Cardiac fibroblast (primary cell): ENCODE results near the gene AGR3.
A peak's percentile ranks its signal among the peaks of the same experiment; 100 is the strongest.

Source experiments
- DNase-seq, 2 donors: peaks; one replicate each; pipeline versions ENCODE4 v3.0.0 to v3.0.0-alpha.2; 2010; ENCODE audit warnings: low read depth in 2 of 2
- H3K4me3 ChIP-seq, 2 donors: replicated peaks in 1 of 2; 1 replicate in 1 of 2; 2 replicates in 1 of 2; pipeline ENCODE4 v1.5.1; 2011; ENCODE audit warnings: low read depth in 2 of 2, low read length in 2 of 2, mild to moderate bottlenecking in 2 of 2, moderate library complexity in 1 of 2
- CTCF ChIP-seq: IDR thresholded peaks from one replicate; pipeline ENCODE4 v1.5.1; 2011; ENCODE audit warnings: low read depth, mild to moderate bottlenecking, low read length, inconsistent platforms

The AGR3 gene

GRCh38 chr7:16849296-16850148, 32.3 kb downstream of the AGR3 start:
- no peak for DNase-seq
- no peak for TF ChIP-seq CTCF
- no peak overlapping the region for H3K4me3 ChIP-seq

GRCh38 chr7:16847381-16847860, 34.4 kb downstream of the AGR3 start:
- DNase-seq, result peak; percentile 5 to 12
- no peak overlapping the region for H3K4me3 ChIP-seq
- no peak for TF ChIP-seq CTCF

GRCh38 chr7:16846601-16847165, 35.1 kb downstream of the AGR3 start:
- TF ChIP-seq CTCF, result no peak
- no peak for DNase-seq
- H3K4me3 ChIP-seq, result no peak overlapping the region

GRCh38 chr7:16845746-16846145, 36.0 kb downstream of the AGR3 start:
- no peak overlapping the region for H3K4me3 ChIP-seq

DNA sequence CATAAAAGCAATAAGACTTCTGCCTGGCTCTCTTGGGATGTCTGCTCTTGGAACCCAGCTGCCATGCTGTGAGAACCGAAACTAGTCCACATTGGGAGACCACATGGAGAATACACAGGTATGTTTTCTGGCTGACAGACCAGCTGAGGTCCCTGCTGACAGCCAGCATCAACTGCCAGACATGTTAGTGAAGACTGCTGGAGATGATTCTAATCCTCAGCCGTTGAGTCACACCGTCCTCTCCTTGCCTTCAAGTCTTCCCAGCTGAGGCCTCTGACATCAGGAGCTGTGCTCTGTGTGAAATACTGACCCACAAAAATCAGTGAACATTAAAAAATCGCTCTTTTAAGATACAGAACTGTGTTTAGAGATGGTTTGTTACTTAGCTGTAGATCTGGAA, 40.1 kb downstream of the AGR3 start:
- peak in 1 of 2 donors; percentile 49 for DNase-seq
- no peak overlapping the region for H3K4me3 ChIP-seq
- TF ChIP-seq CTCF, result no peak

More at GRCh38 chr7:16845746-16846145, 36.0 kb downstream of the AGR3 start:
- TF ChIP-seq CTCF, result no peak
- DNase-seq, result no peak

DNA sequence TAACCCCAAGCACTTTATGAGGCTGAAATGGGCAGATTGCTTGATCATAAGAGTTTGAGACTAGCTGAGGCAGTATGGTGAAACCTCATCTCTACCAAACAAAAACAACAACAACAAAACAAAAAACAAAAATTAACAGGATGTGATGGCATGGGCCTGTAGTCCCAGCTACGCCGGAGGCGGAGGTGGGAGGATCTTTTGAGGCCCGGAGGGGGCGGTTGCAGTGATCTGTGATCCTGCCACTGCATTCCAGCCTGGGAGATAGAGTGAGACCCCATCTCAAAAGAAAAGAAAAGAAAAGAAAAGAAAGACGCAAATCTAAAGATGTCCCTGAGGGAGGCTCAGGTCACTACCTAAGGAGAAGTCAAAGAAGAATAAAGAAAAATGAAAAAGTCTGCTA, 41.7 kb downstream of the AGR3 start:
- no peak for DNase-seq
- no peak overlapping the region for H3K4me3 ChIP-seq
- TF ChIP-seq CTCF, result no peak
